ENCODE measurements around the gene CTSO. TPM values are rescaled to one million over a fixed set of nuclear protein-coding genes. Genes with fewer than 3 reads are reported as not detected.
A peak's percentile ranks its signal among the peaks of the same experiment; 100 is the strongest.

The CTSO gene, protein sequence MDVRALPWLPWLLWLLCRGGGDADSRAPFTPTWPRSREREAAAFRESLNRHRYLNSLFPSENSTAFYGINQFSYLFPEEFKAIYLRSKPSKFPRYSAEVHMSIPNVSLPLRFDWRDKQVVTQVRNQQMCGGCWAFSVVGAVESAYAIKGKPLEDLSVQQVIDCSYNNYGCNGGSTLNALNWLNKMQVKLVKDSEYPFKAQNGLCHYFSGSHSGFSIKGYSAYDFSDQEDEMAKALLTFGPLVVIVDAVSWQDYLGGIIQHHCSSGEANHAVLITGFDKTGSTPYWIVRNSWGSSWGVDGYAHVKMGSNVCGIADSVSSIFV
- total RNA-seq (2021; fragmentation: NEBNext Ultra II Directional; extraction: Animal tissue kit (Norgen Biotek cat#: 25700)) (0.41 and 0.65 TPM in 2 replicates), polyA plus RNA-seq (2011; rRNA removed) (0.16 and 0.39 TPM in 2 replicates), polyA minus RNA-seq (2011; rRNA and poly(A)+ RNA removed) (0.27 and 0.63 TPM in 2 replicates)
- 0.30 TPM for polyA plus RNA-seq (2011; cell fraction: cytosol; rRNA removed)
- polyA plus RNA-seq (2011; cell fraction: nucleus; rRNA removed) = 0.19 TPM
- polyA plus RNA-seq (2012, experiment 1 of 2) = 0.11 to 0.29 TPM (median 0.20 TPM) in 4 replicates
- not detected for polyA plus RNA-seq (2012, experiment 2 of 2)
- polyA plus RNA-seq (2013, experiment 1 of 2) = 1.4 TPM
- polyA plus RNA-seq (2013, experiment 2 of 2) = 1.8 TPM
- polyA minus RNA-seq (2011; cell fraction: cytosol; rRNA and poly(A)+ RNA removed) = not detected
- polyA minus RNA-seq (2011; cell fraction: nucleus; rRNA and poly(A)+ RNA removed) = not detected
- long read RNA-seq, experiment 1 = 0 reads
- long read RNA-seq, experiment 2 = 0 reads

DNA sequence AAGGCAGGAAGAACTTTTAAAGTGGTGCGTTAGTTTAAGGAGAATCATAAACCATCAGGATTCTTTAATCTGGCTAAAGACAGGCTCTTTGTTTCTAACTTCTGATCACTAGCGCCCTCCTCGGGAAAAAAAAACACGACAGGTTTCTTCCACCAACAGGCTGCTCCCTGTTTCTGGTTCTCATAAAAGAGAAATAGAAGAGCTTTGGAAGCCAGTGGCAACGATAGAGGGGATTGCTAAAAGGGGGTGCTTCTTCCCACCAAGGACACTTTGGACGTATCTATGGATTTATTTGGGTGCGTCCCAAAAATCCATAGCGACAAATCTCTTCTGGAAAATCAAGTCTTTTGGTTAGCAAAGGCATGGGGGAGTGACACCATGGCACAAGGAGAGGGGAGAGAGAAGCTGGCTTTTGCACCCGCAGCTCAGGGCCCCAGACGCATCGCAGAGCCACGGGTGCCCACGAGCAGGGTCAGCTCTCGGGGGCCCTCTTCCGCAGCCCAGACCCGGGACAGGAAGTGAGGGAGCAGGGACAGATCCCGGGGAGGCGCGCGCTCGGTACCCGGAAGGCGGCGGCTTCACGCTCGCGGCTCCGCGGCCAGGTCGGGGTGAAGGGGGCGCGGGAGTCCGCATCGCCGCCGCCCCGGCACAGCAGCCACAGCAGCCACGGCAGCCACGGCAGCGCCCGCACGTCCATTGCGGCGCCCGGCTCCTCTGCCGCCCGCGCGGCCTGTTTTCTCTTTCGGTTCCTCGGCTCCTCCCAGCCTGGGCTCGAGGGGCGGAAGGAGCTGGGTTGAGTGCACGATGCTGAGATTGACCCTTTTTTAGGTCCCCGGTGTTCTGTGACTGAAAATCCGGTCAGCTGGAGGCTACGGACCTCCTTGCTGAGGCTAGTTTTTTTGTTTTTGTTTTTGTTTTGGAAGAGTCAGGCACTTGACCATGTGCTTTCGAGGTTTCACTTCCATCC, at the start of gene CTSO:
TSS of gene CTSO (minus strand) at position 716 of the 967 bp plus-strand sequence. CDS start at position 697, 19 bp downstream.
- no peak for FAIRE-seq
- peak within 1 kb of the TSS; percentile 48 to 59 (median 52) for H3K4me3 ChIP-seq (ENCODE audit: extremely low read depth in 1 of 4, insufficient read depth in 2 of 4, low read depth in 3 of 4, low read length in 4 of 4)
- H3K79me1 ChIP-seq (ENCODE audit: low read depth, low read length) = no peaks in the 10 kb centered on the region
- peak within 1 kb of the TSS; percentile 59 for H4K91ac ChIP-seq (replicated peaks; ENCODE audit: insufficient read length, low read length)
- DNase-seq (ENCODE audit: low read depth in 1 of 2, low spot score in 2 of 2) = peak in 1 of 2 experiments; percentile 76
- no peak within 1 kb of the TSS for H2BK5ac ChIP-seq (ENCODE audit: low read depth, low read length)
- H2BK15ac ChIP-seq (ENCODE audit: low read length) = no peak within 1 kb of the TSS
- H4K20me1 ChIP-seq (replicated peaks in 1 of 2; ENCODE audit: control insufficient read depth in 1 of 2, insufficient read depth in 2 of 2, low read length in 2 of 2) = no peaks in the 10 kb centered on the region
- POLR2A ChIA-PET (ENCODE audit: partially characterized antibody) = interaction anchor here (0.6 to 1.9 kb wide), 6 partner anchors 12 to 287 kb away, joined by 3 to 5 read pairs (median 4); partner anchors contain the start of gene GUCY1A1
- H2BK120ac ChIP-seq (replicated peaks; ENCODE audit: low read depth, low read length) = no peak within 1 kb of the TSS
- H3K4me1 ChIP-seq (replicated peaks in 1 of 4; ENCODE audit: control insufficient read depth in 3 of 4, insufficient read depth in 4 of 4, low read length in 3 of 4) = no peaks in the 10 kb centered on the region
- peak within 1 kb of the TSS in 3 of 4 experiments; percentile 44 to 72 (median 61); a peak in 6 of 7 replicates for H3K9ac ChIP-seq (replicated peaks in 1 of 4; ENCODE audit: extremely low read depth in 1 of 4, low read depth in 3 of 4, low read length in 3 of 4)
- no peak within 1 kb of the TSS for H3K56ac ChIP-seq (replicated peaks; ENCODE audit: insufficient read length, low read depth, low read length)
- H4K8ac ChIP-seq (ENCODE audit: extremely low read depth, insufficient read depth, low read length) = peak within 1 kb of the TSS; percentile 94
- peaks cover 6% of the 10 kb centered on the region; the same call in 1 of the 2 replicates for H3K23me2 ChIP-seq (ENCODE audit: low read depth, low read length)
- H3K18ac ChIP-seq (ENCODE audit: extremely low read depth, low read length) = peak within 1 kb of the TSS; percentile 97
- no peaks in the 10 kb centered on the region for H3K9me3 ChIP-seq (ENCODE audit: insufficient read depth in 2 of 2, low read depth in 1 of 2, low read length in 1 of 2)
- peak within 1 kb of the TSS; percentile 98 for H2AFZ ChIP-seq (ENCODE audit: low read length)
- CTCF ChIA-PET (ENCODE audit: partially characterized antibody) = interaction anchor here (0.6 to 6.0 kb wide), 36 partner anchors 9 to 1946 kb away, joined by 3 to 69 read pairs (median 4); no protein-coding TSS in a partner anchor
- no peak within 1 kb of the TSS for H3K14ac ChIP-seq (ENCODE audit: insufficient read length)
- peak within 1 kb of the TSS; percentile 63 to 71 for H3K4me2 ChIP-seq (ENCODE audit: insufficient read depth in 1 of 2, low read depth in 2 of 2, low read length in 2 of 2)
- no peaks in the 10 kb centered on the region for H3K79me2 ChIP-seq (ENCODE audit: control insufficient read depth in 1 of 2, insufficient read depth in 2 of 2, low read length in 2 of 2)
- H2BK12ac ChIP-seq (ENCODE audit: low read depth, low read length) = no peak within 1 kb of the TSS
- no peak within 1 kb of the TSS for H3K23ac ChIP-seq (ENCODE audit: insufficient read length)
- H3K36me3 ChIP-seq (ENCODE audit: control insufficient read depth in 2 of 4, insufficient read depth in 4 of 4, low read length in 3 of 4) = no peaks in the 10 kb centered on the region
- H4K5ac ChIP-seq (ENCODE audit: insufficient read length, low read depth, low read length) = peak within 1 kb of the TSS; percentile 30
- H3K27ac ChIP-seq (ENCODE audit: low read depth, low read length) = no peak within 1 kb of the TSS
- H3K4ac ChIP-seq (replicated peaks; ENCODE audit: insufficient read length, low read depth, low read length) = no peak within 1 kb of the TSS
- H2AK5ac ChIP-seq (ENCODE audit: low read depth, low read length) = 0 out of 2 replicates have a peak within 1 kb of the TSS, but pooled peaks have one; percentile 46
- WGBS, 2 experiments (ENCODE audit: extremely low coverage in 1 of 2, insufficient coverage in 1 of 2, insufficient read length in 1 of 2, insufficient replicate concordance in 2 of 2, low coverage in 1 of 2, low lambda C conversion rate in 2 of 2, missing lambda C conversion rate in 1 of 2) = 51% methylated on average over 56 of the region's 58 CpGs; no CpG with 5 or more reads in 1 of the 2 experiments
- no peaks in the 10 kb centered on the region for H3K27me3 ChIP-seq (replicated peaks in 1 of 4; ENCODE audit: control insufficient read depth in 3 of 4, extremely low read depth in 1 of 4, insufficient read depth in 3 of 4, low read length in 3 of 4)
- H2BK20ac ChIP-seq (ENCODE audit: low read length) = no peak within 1 kb of the TSS
- TF ChIP-seq TAF1 (IDR thresholded peaks at IDR 0.05; ENCODE audit: low read depth, low read length) (peak; percentile 71), ASH2L (IDR thresholded peaks at IDR 0.05; ENCODE audit: low read length) (peak; percentile 68), POLR2AphosphoS5 (IDR thresholded peaks at IDR 0.05; ENCODE audit: low read depth, low read length) (0 out of 2 replicates have a peak, but pooled peaks have one; percentile 22), SRF (IDR thresholded peaks at IDR 0.05; ENCODE audit: low read depth, low read length) (no peak), CHD2 (IDR thresholded peaks at IDR 0.05; ENCODE audit: low read length) (no peak), POU5F1 (IDR thresholded peaks at IDR 0.05; ENCODE audit: low read depth, low read length) (no peak), EGR1 (IDR thresholded peaks at IDR 0.05; ENCODE audit: borderline replicate concordance, low read depth, low read length) (no peak), EZH2 (IDR thresholded peaks at IDR 0.05; ENCODE audit: low read depth, low read length, severe bottlenecking) (no peak)
